HG03354 (cell line): ENCODE results near the gene WASHC3.
A peak's percentile ranks its signal among the peaks of the same experiment; 100 is the strongest.
"Not testable (repeated sequence)": the region's sequence is repeated elsewhere in the genome, so short reads cannot be mapped to it uniquely, and the experiment has no call there.

Source experiments
- ATAC-seq: cut with Tn5 transposase; IDR thresholded peaks from one replicate; pipeline ENCODE4 v1.9.1; 2021; ENCODE audit warnings: mild to moderate bottlenecking; ENCODE audit not compliant: unreplicated experiment, poor library complexity, severe bottlenecking

WASHC3 gene

GRCh38 chr12:102052192-102053061, 9.4 kb downstream of the WASHC3 start:
- no peak for ATAC-seq

DNA sequence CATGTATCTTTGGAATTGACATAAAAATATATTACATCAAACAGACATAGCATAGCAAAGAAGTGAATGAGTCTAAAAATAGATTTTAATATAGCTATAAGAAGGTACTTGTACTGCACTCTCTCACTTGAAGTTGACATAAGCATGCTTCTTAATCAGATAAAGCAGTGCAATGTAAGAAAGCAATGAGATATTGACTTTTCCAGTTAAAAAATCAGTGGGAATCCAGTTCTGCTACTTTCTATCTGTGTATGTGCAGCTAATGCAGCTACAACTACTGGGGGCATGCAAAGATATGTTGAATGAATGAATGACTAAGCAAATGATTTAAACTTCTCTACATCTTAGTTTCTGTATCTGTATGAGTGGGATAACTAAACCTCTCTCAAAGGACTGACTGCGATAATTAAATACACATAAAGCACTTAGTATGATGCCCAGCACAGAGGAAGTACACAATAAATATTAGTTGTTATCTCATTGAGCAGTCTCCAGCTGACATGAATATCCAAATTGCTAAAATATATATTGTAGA, 10.3 kb downstream of the WASHC3 start:
- ATAC-seq = no peak

- ATAC-seq = no peak
Observed at GRCh38 chr12:102050660-102051430, 10.9 kb downstream of the WASHC3 start.

DNA sequence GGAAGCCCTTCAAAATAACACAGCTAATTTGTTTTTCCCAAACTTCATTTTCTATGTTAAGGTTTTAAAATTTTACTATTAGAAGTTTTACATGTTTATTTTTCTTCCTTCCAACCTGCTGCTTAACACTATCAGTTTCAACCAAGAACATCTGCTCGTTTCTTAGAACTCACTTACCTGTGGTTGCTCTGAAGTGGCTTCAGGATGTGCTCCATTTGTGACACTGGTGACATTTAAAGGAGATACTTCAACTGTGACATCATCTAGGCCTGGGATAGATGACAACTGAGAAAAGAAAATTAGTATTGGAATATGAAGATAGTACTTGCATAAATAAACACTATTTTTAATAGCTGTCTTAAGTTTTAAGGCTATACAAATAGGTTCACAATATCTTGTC, 17.9 kb downstream of the WASHC3 start:
- peak; percentile 96 for ATAC-seq

DNA sequence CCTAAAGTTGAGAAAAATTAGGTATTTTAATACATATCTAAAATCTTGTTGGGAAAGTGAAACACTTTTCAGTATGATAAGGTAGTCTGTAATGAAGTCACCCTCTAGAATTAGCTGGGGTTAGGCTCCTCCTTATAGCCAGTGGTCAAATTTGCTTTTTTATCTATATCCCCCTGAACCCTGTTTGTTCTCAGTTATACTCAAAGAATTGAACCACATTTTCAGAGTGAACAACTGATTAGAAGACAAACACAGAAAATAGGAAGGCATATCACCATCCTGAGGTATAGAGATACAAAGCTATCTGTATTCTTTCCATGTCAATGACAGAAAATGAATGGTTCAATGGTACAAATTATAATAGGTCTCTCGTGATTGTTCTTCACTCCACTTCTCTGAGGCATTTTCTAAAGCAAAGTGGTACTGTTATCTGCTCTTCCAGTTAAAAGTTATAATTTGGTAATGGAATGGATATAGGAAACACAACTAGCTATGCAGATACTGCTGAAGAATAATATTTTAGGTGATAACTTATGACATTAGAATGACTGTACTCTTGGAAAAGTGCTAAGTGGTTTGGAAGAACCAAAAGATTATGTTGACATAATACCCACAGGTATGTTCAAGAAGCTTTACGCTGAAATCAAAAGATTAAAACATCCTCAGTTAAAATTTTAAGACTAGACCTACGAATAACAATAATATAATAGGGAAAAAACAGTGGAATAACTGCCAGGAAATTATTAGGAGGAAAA, 27.6 kb downstream of the WASHC3 start:
- ATAC-seq = no peak

DNA sequence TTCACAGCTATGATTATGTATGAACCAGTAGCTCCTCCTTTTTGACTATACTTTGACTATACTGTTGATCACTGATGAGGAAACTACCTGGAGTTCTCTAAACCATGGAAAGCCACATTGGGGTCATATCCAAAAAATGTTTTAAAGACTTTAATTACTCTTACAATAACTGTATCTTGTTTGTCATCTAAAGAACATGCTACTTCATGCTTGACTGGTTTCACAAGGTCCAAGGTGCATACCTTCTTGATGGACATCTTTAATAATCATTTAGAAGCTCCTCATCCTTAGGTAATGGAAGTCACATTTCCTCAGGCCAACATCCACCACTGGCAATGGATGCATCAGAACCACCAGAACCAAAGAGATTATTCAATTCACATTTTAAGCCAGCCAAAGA, 29.9 kb downstream of the WASHC3 start:
- no peak for ATAC-seq

GRCh38 chr12:102029141-102029540, 32.6 kb downstream of the WASHC3 start:
- ATAC-seq = no peak

DNA sequence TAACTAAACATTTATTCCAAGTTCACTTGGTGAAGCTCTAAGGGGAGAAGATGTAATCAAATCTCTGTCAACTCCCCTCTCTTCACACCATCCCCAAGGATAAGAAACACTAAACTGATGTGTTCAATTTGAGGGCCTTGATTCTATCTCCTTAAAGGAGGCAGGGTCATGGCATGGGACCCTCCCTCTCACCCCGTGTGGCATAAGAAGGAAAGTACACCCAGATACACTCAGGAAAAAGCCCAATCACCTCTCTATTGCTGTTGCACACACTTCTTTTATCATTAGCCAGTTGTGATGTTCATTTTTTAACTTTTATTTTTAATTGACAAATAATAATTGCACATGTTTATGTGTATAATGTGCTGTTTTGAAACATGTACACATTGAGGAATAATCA, 35.1 kb downstream of the WASHC3 start:
- ATAC-seq = no peak

DNA sequence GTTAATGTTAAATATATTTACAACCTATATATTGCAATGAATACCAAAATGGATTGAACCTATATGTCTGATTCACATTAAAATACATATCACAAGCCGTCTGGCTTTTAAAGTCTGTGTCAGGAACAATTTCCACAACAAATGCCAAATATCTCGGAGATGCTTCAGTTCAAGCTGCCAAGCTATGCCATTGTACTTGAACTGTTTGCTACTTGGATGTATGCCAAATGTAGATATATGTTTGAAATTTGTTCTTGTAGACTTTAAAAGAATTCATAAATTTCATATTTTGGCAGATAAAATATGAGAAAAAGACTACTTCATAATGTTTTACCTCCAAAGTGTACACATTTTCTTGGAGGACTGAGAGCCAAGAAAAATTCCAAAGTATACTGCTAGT, 37.0 kb downstream of the WASHC3 start:
- ATAC-seq = no peak

DNA sequence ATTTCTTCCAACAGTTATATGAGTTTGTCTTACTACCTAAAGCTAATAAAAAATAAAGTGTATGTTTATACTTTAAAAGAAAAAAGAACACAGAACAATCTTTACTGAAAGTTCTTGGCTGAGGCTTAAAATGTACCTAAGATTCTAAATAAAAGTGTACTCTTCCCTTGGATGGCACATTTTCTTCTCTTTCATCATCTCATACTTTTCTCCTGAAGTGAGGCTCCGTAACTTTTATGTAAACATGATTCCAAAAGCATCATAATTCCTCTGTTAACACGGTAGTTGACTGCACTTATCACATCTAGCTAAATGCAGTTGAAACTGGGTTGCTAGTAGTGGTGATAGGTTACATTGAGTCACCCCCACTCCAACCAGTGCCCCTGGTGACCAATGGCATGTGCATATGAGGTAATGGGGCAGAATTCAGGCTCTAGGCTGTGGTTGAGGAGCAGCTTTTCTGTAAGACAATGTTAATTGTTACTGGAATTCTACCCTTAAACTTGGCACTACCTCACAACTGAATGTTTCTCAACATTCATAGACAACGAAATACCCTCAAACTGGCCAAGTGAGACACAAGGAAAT, 38.4 kb downstream of the WASHC3 start:
- no peak for ATAC-seq

- ATAC-seq = no peak
Observed at GRCh38 chr12:102022286-102022685, 39.5 kb downstream of the WASHC3 start.

DNA sequence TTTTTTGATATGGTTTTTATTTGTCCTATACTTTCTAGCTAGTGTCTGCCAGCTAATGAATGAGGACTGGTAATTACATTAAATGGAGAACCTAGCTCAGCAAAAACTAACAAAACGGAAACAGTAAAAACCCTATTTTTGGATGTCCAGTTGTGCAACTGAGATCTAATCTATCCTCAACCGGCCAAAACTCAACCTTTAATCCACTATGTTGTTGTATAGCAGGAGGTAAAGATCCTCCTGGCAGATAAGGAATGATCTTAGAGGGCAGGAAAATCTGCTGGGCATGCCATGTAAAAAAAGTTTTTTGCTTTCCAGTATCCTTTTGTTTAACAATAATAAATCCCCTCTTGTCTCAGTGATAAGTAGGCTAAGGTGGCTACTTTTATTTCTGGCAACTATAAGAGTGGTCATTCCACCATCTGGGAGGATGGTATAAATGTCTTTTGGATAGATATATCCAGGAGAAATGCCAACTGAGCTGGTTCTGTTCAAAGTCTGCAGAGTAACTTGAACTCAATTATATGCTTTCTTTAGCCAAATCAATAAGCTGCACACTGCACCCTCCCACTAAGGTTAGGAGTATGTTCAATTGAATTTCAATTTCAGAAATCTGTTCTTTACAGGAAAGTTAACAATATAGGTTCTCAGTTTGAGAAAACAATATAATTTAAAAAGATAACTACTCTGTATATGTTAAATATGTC, 40.1 kb downstream of the WASHC3 start:
- ATAC-seq = no peak

DNA sequence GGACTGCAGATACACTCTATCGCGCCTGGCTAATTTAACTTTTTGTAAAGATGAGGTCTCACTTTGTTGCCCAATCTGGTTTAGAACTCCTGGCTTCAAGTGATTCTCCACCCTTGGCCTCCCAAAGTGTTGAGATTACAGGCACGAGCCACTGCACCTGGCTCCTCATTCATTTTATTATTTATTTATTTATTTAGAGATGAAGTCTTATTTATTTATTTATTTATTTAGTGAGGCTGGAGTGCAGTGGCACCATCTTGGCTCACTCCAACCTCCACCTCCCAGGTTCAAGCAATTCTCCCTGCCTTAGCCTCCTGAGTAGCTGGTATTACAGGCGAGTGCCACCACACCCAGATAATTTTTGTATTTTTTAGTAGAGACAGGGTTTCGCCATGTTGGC, 43.2 kb downstream of the WASHC3 start:
- not testable (repeated sequence) for ATAC-seq

GRCh38 chr12:102016472-102016871, 45.3 kb downstream of the WASHC3 start:
- ATAC-seq = no peak

GRCh38 chr12:102010265-102010994, 51.4 kb downstream of the WASHC3 start:
- ATAC-seq = peak; percentile 94

GRCh38 chr12:102009796-102010195, 52.0 kb downstream of the WASHC3 start:
- ATAC-seq = peak; percentile 18

DNA sequence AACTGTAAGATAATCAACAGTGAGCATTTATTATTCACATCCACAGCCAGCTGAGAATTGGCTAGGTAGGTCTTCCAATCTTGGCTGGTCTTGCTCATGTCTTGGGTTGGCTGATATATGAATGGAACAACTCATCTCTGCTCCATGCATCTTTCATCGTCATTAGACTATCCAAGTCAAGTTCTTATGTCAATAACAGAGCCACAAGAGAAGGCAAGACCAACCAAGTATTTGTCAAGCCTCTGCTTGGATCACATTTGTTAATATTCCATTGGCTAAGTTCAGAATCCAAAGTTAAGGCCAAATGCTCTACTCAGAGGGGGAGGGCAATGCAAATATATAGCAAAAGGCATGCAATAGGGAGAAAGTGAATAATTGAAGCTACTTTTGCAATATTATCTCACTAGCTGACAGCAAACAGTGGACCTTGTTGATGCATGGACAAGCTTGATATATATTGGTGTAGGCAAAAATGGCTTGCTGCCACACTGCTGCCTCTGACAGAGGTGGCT, 53.1 kb downstream of the WASHC3 start:
- no peak for ATAC-seq

- no peak for ATAC-seq
Observed at GRCh38 chr12:102005256-102005655, 56.5 kb downstream of the WASHC3 start.
